WTC11 (cell line): Measurements from ENCODE around the gene THSD4.

Experiments used
- CBFB ChIP-seq: sonication (generic); formaldehyde crosslinking; IDR thresholded peaks from 2 replicates; pipeline ENCODE4 v1.8.1; 2022; ENCODE audit warnings: mild to moderate bottlenecking, low read depth, missing genetic modification reagents
- CTCF ChIP-seq: fragments of 200-600 bp; IDR thresholded peaks from 2 replicates; pipeline ENCODE4 v1.8.0; 2022; ENCODE audit warnings: antibody characterized with exemption
- MLX ChIP-seq: sonication (generic); formaldehyde crosslinking; IDR thresholded peaks from 2 replicates; pipeline ENCODE4 v1.8.1; 2023; ENCODE audit warnings: mild to moderate bottlenecking, missing genetic modification reagents, moderate library complexity
- SMAD4 ChIP-seq: sonication (generic); formaldehyde crosslinking; IDR thresholded peaks from 2 replicates; pipeline ENCODE4 v1.8.0; 2022; ENCODE audit warnings: mild to moderate bottlenecking, missing genetic modification reagents
- SP1 ChIP-seq: sonication (generic); formaldehyde crosslinking; conservative IDR thresholded peaks from 2 replicates; pipeline ENCODE4 v1.8.1; 2022; ENCODE audit warnings: missing genetic modification reagents
- ZBTB43 ChIP-seq: sonication (generic); formaldehyde crosslinking; IDR thresholded peaks from 2 replicates; pipeline ENCODE4 v1.8.1; 2023; ENCODE audit warnings: mild to moderate bottlenecking, missing genetic modification reagents
- TF ChIP-seq, protein P1 (sequence below): sonication (generic); formaldehyde crosslinking; IDR thresholded peaks from 2 replicates; pipeline ENCODE4 v1.8.0; 2022; ENCODE audit warnings: mild to moderate bottlenecking, missing genetic modification reagents
- TF ChIP-seq, protein P2 (sequence below): sonication (generic); formaldehyde crosslinking; IDR thresholded peaks from 2 replicates; pipeline ENCODE4 v1.8.1; 2023; ENCODE audit warnings: mild to moderate bottlenecking, moderate library complexity, missing genetic modification reagents

- TF ChIP-seq MLX (CRISPR knock-in tag) (no peak), CTCF (no peak), SP1 (CRISPR knock-in tag) (no peak), ZBTB43 (CRISPR knock-in tag) (no peak), SMAD4 (CRISPR knock-in tag) (no peak), CBFB (no peak)
- TF ChIP-seq, protein P1, sequence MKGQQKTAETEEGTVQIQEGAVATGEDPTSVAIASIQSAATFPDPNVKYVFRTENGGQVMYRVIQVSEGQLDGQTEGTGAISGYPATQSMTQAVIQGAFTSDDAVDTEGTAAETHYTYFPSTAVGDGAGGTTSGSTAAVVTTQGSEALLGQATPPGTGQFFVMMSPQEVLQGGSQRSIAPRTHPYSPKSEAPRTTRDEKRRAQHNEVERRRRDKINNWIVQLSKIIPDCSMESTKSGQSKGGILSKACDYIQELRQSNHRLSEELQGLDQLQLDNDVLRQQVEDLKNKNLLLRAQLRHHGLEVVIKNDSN = no peak
- TF ChIP-seq, protein P2, sequence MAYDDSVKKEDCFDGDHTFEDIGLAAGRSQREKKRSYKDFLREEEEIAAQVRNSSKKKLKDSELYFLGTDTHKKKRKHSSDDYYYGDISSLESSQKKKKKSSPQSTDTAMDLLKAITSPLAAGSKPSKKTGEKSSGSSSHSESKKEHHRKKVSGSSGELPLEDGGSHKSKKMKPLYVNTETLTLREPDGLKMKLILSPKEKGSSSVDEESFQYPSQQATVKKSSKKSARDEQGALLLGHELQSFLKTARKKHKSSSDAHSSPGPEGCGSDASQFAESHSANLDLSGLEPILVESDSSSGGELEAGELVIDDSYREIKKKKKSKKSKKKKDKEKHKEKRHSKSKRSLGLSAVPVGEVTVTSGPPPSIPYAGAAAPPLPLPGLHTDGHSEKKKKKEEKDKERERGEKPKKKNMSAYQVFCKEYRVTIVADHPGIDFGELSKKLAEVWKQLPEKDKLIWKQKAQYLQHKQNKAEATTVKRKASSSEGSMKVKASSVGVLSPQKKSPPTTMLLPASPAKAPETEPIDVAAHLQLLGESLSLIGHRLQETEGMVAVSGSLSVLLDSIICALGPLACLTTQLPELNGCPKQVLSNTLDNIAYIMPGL = no peak
These were observed 48.3 kb upstream of the THSD4 start for GRCh38 chr15:71066983-71067382.
